Measurements from ENCODE around the gene NXPH1. TPM values are rescaled to one million over a fixed set of nuclear protein-coding genes. Genes with fewer than 3 reads are reported as not detected.

Gene NXPH1
- total and polyA plus RNA-seq, 11 donors = not detected

DNA sequence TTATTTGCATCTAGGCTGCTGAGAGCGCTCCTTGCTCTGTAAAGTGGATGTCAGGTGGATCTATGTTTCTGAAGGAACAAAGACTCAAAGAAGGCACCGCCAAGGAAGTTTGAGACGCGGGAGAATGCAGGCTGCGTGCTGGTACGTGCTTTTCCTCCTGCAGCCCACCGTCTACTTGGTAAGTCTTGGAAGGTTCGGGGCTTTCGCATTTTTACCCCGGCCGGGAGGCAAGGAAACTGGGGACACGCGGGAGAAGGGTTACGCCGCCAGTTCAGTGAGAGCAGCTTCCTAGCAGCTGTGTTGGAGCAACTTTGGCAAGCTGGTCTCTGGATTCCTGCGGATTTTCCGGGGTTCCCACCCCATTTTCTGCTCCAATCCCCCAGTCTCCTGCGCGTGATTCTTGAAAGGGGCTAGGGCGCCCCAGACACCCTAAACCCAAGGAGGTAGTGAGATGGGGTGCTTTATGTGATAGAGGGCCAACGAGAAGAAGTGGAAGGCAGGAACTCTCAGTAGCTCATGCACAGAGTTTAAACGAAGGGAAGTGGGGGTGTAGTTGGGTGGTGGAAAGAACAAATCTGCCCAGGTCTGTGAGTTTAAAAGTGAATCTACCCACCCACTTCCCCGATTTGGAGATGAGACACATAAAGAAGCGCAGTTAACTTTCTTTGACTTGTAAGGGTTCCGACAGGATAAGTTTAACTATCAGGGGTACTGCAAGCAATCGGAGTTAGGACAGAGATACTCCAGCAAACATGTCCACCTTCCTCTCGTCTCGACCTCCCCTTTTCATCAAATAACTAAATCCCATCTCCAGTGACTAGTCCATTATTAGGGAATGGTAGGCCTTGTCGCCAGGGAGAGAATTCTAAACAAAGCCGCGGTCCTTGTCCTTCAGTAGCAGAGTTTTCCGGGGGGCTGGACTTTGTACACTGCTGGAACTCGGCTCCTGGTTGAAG is 2.5 kb downstream of the NXPH1 start:
- no peak for ATAC-seq

GRCh38 chr7:8436965-8437364 is 3.6 kb downstream of the NXPH1 start:
- peaks cover 55 to 100% (median 89%) of the 10 kb centered on the region in 9 donors for H3K27me3 ChIP-seq
- H3K36me3 ChIP-seq = no peaks in the 10 kb centered on the region
- H3K9me3 ChIP-seq = no peaks in the 10 kb centered on the region
- TF ChIP-seq, protein P1, sequence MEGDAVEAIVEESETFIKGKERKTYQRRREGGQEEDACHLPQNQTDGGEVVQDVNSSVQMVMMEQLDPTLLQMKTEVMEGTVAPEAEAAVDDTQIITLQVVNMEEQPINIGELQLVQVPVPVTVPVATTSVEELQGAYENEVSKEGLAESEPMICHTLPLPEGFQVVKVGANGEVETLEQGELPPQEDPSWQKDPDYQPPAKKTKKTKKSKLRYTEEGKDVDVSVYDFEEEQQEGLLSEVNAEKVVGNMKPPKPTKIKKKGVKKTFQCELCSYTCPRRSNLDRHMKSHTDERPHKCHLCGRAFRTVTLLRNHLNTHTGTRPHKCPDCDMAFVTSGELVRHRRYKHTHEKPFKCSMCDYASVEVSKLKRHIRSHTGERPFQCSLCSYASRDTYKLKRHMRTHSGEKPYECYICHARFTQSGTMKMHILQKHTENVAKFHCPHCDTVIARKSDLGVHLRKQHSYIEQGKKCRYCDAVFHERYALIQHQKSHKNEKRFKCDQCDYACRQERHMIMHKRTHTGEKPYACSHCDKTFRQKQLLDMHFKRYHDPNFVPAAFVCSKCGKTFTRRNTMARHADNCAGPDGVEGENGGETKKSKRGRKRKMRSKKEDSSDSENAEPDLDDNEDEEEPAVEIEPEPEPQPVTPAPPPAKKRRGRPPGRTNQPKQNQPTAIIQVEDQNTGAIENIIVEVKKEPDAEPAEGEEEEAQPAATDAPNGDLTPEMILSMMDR (IDR thresholded peaks at IDR 0.05) = peak in 11 of 12 donors; percentile 25 to 54 (median 40)
- no peak for TF ChIP-seq POLR2A (IDR thresholded peaks at IDR 0.05)
- no peak for ATAC-seq
- H3K4me3 ChIP-seq = no peak overlapping the region
- DNase-seq = no peak
- H3K27ac ChIP-seq = no peak overlapping the region
- 1 to 3% (median 1%) methylated on average over 15 of the region's 15 CpGs for WGBS, 4 donors
- intact Hi-C loops (cut with DNase I) = loop anchor here in 4 of 10 donors (5.0 to 10.0 kb wide), 2 partner anchors 285 to 288 kb away; no protein-coding TSS in a partner anchor
- H3K4me1 ChIP-seq = peaks cover 0 to 33% (median 0%) of the 10 kb centered on the region in 12 donors

More for the DNA sequence above, 2.5 kb downstream of the NXPH1 start:
- 8 to 16% (median 9%) methylated on average over 30 to 33 of the region's 33 CpGs for WGBS, 4 donors
- intact Hi-C loops (cut with DNase I) = loop anchor here in 4 of 10 donors (5.0 to 10.0 kb wide), 2 partner anchors 286 to 289 kb away; no protein-coding TSS in a partner anchor
- DNase-seq = no peak
- Histone ChIP-seq H3K27me3 (peaks cover 45 to 100% (median 86%) of the 10 kb centered on the region in 9 donors), H3K4me1 (peaks cover 0 to 33% (median 0%) of the 10 kb centered on the region in 12 donors), H3K36me3 (no peaks in the 10 kb centered on the region), H3K9me3 (no peaks in the 10 kb centered on the region), H3K4me3 (no peak overlapping the region), H3K27ac (no peak overlapping the region)
- no peak for TF ChIP-seq POLR2A (IDR thresholded peaks at IDR 0.05)
- TF ChIP-seq, protein P1 (IDR thresholded peaks at IDR 0.05) = no peak

- TF ChIP-seq, protein P1 (IDR thresholded peaks at IDR 0.05) = no peak
- no peak for TF ChIP-seq POLR2A (IDR thresholded peaks at IDR 0.05)
- intact Hi-C loops (cut with DNase I) = loop anchor here in 4 of 10 donors (5.0 to 10.0 kb wide), 2 partner anchors 285 to 287 kb away; no protein-coding TSS in a partner anchor
- DNase-seq = no peak
- H3K27ac ChIP-seq = no peak overlapping the region
- H3K4me3 ChIP-seq = no peak overlapping the region
- no peak for ATAC-seq
- H3K27me3 ChIP-seq = peaks cover 60 to 100% (median 91%) of the 10 kb centered on the region in 9 donors
- WGBS, 4 donors = 3 to 8% (median 4%) methylated on average over 8 of the region's 8 CpGs
- no peaks in the 10 kb centered on the region for H3K36me3 ChIP-seq
- peaks cover 0 to 35% (median 1%) of the 10 kb centered on the region in 12 donors for H3K4me1 ChIP-seq
- no peaks in the 10 kb centered on the region for H3K9me3 ChIP-seq
These were observed 4.2 kb downstream of the NXPH1 start for GRCh38 chr7:8437606-8438005.

DNA sequence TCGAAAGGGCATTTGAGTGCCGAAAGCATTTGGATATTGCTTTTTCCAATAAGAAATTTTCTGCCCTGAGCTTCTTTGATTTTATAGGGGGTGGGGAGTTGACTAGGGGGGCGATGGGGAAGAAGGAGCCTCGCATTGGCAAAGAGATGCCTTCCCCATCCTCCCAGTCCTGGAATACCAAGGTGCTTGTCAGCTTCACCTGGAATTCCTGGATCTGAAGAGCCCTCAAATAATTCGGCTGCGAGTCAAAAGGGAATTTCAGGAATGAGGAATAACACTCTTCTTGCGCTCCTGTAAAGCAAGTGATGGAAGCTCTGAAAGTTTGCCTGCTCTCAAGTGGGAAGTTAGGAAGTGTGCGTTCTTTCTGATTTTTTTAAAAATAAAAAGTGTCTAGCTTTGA is 7.3 kb downstream of the NXPH1 start:
- Histone ChIP-seq H3K9me3 (no peaks in the 10 kb centered on the region), H3K4me3 (no peak overlapping the region), H3K36me3 (no peaks in the 10 kb centered on the region), H3K4me1 (peaks cover 0 to 27% (median 4%) of the 10 kb centered on the region in 12 donors), H3K27ac (no peak overlapping the region), H3K27me3 (peaks cover 54 to 100% (median 91%) of the 10 kb centered on the region in 9 donors)
- TF ChIP-seq, protein P1 (IDR thresholded peaks at IDR 0.05) = no peak
- no peak for TF ChIP-seq POLR2A (IDR thresholded peaks at IDR 0.05)
- DNase-seq (no peak), ATAC-seq (no peak)
- 8 to 14% (median 12%) methylated on average over 8 of the region's 8 CpGs for WGBS, 4 donors
- intact Hi-C loops (cut with DNase I) = no loop called here
